ENCODE measurements around the gene NUDT16L1. TPM values are rescaled to one million over a fixed set of nuclear protein-coding genes. Genes with fewer than 3 reads are reported as not detected.

Gene NUDT16L1
- total RNA-seq, 4 donors from 2014 or later = 19.9 to 32.7 (median 24.6) TPM

DNA sequence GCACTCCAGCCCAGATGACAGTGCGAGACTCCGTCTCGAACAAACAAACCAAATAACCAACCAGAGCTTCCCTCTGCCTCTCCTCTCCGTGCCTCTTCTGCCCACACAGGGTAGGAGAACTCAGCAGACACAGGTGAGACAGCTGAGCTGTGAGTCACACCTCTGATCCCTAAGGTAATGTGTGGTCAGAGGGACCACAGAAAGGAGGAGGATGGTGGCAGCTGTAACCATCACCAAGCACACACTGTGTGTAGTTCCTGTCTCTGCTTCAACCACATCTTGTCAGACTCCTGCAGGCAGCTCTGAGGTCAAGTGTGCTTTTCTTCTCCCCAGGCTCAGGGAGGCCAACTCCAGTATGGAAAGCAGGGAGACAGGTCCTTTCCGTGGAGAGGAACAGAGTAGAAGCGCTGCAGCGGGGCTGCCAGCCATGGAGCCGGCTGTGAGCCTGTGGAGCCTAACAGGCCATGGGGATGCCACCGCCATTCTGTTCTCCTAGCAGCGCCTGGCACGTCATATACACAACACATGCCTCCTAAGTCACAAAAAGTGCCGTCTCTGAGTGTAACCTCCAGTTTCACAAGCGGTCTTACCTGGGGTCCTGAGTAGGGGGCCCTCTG, 7.1 kb downstream of the NUDT16L1 start:
- Histone ChIP-seq H3K9me3 (no peaks in the 10 kb centered on the region), H3K36me3 (peaks cover 87% of the 10 kb centered on the region), H3K27me3 (no peaks in the 10 kb centered on the region), H3K4me3 (no peak overlapping the region), H3K4me1 (peaks cover 17% of the 10 kb centered on the region), H3K27ac (no peak overlapping the region)
- TF ChIP-seq POLR2A (IDR thresholded peaks at IDR 0.05) = no peak
- DNase-seq (ENCODE audit: low spot score in 2 of 2) = no peak
- WGBS = 87% methylated on average over 12 of the region's 13 CpGs

DNA sequence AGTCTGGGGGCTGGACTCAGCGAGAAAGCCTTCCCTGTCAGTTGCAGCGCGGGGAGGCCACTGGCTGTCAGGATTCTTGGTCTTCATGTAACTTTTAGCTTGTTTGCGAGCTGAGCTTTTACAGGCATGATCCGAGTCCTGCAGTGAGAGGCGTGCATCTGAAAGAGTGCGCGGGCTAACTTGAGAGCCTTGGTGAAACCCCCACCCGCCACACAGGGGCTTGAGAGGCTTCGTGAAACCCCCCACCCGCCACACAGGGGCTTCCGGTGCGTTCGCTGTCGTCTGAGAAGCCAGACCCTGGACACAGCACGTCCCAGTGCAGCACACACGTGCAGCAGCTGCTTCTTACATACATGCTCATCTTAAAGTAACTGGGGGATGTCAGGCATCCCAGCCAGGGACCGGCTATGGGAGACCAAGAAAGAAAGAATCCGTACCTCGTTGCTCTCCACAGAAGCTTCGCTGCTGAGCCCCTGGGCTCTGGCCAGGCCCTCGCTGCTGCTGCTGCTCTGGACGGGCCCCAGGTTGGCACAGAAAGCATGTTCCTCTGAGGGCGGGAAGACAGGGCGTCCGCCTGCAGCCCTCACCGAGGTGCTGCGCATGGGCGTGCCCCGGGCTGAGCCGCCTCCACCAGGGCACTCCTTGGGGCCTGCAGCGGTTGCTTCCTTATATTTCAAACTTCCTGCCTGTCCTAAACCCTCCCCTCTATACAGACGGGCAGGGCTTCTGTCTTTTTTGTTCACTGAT, 7.8 kb downstream of the NUDT16L1 start:
- no peak for DNase-seq (ENCODE audit: low spot score in 2 of 2)
- TF ChIP-seq POLR2AphosphoS5 (IDR thresholded peaks at IDR 0.05) = no peak
- TF ChIP-seq, protein P1, sequence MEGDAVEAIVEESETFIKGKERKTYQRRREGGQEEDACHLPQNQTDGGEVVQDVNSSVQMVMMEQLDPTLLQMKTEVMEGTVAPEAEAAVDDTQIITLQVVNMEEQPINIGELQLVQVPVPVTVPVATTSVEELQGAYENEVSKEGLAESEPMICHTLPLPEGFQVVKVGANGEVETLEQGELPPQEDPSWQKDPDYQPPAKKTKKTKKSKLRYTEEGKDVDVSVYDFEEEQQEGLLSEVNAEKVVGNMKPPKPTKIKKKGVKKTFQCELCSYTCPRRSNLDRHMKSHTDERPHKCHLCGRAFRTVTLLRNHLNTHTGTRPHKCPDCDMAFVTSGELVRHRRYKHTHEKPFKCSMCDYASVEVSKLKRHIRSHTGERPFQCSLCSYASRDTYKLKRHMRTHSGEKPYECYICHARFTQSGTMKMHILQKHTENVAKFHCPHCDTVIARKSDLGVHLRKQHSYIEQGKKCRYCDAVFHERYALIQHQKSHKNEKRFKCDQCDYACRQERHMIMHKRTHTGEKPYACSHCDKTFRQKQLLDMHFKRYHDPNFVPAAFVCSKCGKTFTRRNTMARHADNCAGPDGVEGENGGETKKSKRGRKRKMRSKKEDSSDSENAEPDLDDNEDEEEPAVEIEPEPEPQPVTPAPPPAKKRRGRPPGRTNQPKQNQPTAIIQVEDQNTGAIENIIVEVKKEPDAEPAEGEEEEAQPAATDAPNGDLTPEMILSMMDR (IDR thresholded peaks at IDR 0.05) = no peak
- TF ChIP-seq EP300 (IDR thresholded peaks at IDR 0.05) = no peak
- no peak for TF ChIP-seq POLR2A (IDR thresholded peaks at IDR 0.05)
- H3K9me3 ChIP-seq = no peaks in the 10 kb centered on the region
- H3K4me1 ChIP-seq = peaks cover 14% of the 10 kb centered on the region
- no peak overlapping the region for H3K27ac ChIP-seq
- H3K36me3 ChIP-seq = peaks cover 87% of the 10 kb centered on the region
- 82% methylated on average over 17 of the region's 33 CpGs for WGBS
- H3K4me3 ChIP-seq = no peak overlapping the region
- no peaks in the 10 kb centered on the region for H3K27me3 ChIP-seq

GRCh38 chr16:4701791-4702465, 8.6 kb downstream of the NUDT16L1 start:
- no peaks in the 10 kb centered on the region for H3K9me3 ChIP-seq
- no peak overlapping the region for H3K4me3 ChIP-seq
- H3K36me3 ChIP-seq = peaks cover 79% of the 10 kb centered on the region
- no peak for DNase-seq (ENCODE audit: low spot score in 2 of 2)
- peaks cover 14% of the 10 kb centered on the region for H3K4me1 ChIP-seq
- no peaks in the 10 kb centered on the region for H3K27me3 ChIP-seq
- 72% methylated on average over 4 of the region's 17 CpGs for WGBS
- H3K27ac ChIP-seq = no peak overlapping the region
- TF ChIP-seq, protein P1 (IDR thresholded peaks at IDR 0.05) = no peak
- TF ChIP-seq POLR2A (IDR thresholded peaks at IDR 0.05) (no peak), POLR2AphosphoS5 (IDR thresholded peaks at IDR 0.05) (no peak)

DNA sequence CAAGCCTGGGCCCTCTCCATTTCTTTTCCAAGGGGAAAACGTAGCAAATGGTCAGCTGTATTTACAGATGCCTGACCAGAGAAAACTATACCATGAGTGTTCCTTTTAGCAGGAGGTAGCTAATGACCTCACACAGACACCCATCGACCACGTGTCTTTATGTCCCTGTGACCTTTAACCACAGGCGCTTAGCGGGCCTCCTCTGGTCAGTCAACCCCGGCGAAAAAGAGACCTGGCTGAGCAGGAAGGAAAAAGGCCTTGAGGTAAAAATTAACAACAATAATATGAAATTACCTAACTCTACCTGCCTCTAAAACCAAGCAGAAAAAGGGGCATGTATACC, 9.1 kb downstream of the NUDT16L1 start:
- Histone ChIP-seq H3K4me3 (no peak overlapping the region), H3K4me1 (peaks cover 14% of the 10 kb centered on the region), H3K9me3 (no peaks in the 10 kb centered on the region), H3K36me3 (peaks cover 74% of the 10 kb centered on the region), H3K27ac (no peak overlapping the region), H3K27me3 (no peaks in the 10 kb centered on the region)
- TF ChIP-seq, protein P1 (IDR thresholded peaks at IDR 0.05) = no peak
- TF ChIP-seq POLR2AphosphoS5 (IDR thresholded peaks at IDR 0.05) (no peak), EP300 (IDR thresholded peaks at IDR 0.05) (no peak), POLR2A (IDR thresholded peaks at IDR 0.05) (no peak)
- no peak for DNase-seq (ENCODE audit: low spot score in 2 of 2)
- 87% methylated on average over 7 of the region's 7 CpGs for WGBS

- no peaks in the 10 kb centered on the region for H3K9me3 ChIP-seq
- no peak overlapping the region for H3K4me3 ChIP-seq
- H3K27ac ChIP-seq = no peak overlapping the region
- peaks cover 14% of the 10 kb centered on the region for H3K4me1 ChIP-seq
- H3K36me3 ChIP-seq = peaks cover 62% of the 10 kb centered on the region
- no peaks in the 10 kb centered on the region for H3K27me3 ChIP-seq
- TF ChIP-seq, protein P1 (IDR thresholded peaks at IDR 0.05) = no peak
- TF ChIP-seq POLR2A (IDR thresholded peaks at IDR 0.05) (no peak), EP300 (IDR thresholded peaks at IDR 0.05) (no peak), POLR2AphosphoS5 (IDR thresholded peaks at IDR 0.05) (no peak)
- no peak for DNase-seq (ENCODE audit: low spot score in 2 of 2)
- WGBS = 79% methylated on average over 6 of the region's 7 CpGs
Observed at GRCh38 chr16:4703906-4704305, 10.5 kb downstream of the NUDT16L1 start.
